WTC11 (cell line): ENCODE data around the gene UAP1L1.

ENCODE experiments used
- CTCF ChIP-seq: fragments of 200-600 bp; IDR thresholded peaks from 2 replicates; pipeline ENCODE4 v1.8.0; 2022; ENCODE audit warnings: antibody characterized with exemption
- HMGXB4 ChIP-seq: sonication (generic); formaldehyde crosslinking; IDR thresholded peaks from 2 replicates; pipeline ENCODE4 v1.8.1; 2023; ENCODE audit warnings: mild to moderate bottlenecking, moderate library complexity, missing genetic modification reagents
- MAX ChIP-seq: sonication (generic); formaldehyde crosslinking; IDR thresholded peaks from 2 replicates; pipeline ENCODE4 v1.8.0; 2022; ENCODE audit warnings: mild to moderate bottlenecking, missing genetic modification reagents
- NR1H2 ChIP-seq: sonication (generic); formaldehyde crosslinking; IDR thresholded peaks from 2 replicates; pipeline ENCODE4 v1.9.0; 2021; ENCODE audit warnings: mild to moderate bottlenecking, moderate library complexity, missing genetic modification reagents

GRCh38 chr9:137116027-137116507 is 38.8 kb downstream of the UAP1L1 start:
- TF ChIP-seq CTCF = no peak
- TF ChIP-seq NR1H2 (CRISPR knock-in tag) = no peak
- no peak for TF ChIP-seq MAX
- no peak for TF ChIP-seq HMGXB4 (CRISPR knock-in tag)
